H1 (cell line): ENCODE data around the gene PRRT1B. TPM values are rescaled to one million over a fixed set of nuclear protein-coding genes. Genes with fewer than 3 reads are reported as not detected.

Experiments used
- CTCF ChIA-PET: fragments of 300-600 bp; sonication (Branson Sonifier 250); formaldehyde crosslinking; loops from one replicate; lab custom pipeline; 2021; ENCODE audit not compliant: partially characterized antibody; lab: Charles Lee
- POLR2A ChIA-PET: fragments of 300-600 bp; sonication (Branson Sonifier 250); formaldehyde crosslinking; loops from one replicate; lab custom pipeline; 2021; ENCODE audit warnings: inconsistent platforms; ENCODE audit not compliant: partially characterized antibody; lab: Charles Lee
- DNase-seq, 2 experiments: peaks; one replicate each; pipeline versions ENCODE4 v3.0.0 to v3.0.0-alpha.2; 2010 to 2022; ENCODE audit warnings: low spot score in 2 of 2, low read depth in 1 of 2, mixed read lengths in 1 of 2
- FAIRE-seq: peaks from 2 replicates; lab custom pipeline; 2011; peaks lifted over from hg19 to GRCh38; lab: Jason Lieb, UNC
- H2AFZ ChIP-seq: 2 replicates; pipeline ENCODE4 v1.8.1; 2012; ENCODE audit warnings: low read length, inconsistent platforms
- H2AK5ac ChIP-seq: 2 replicates; pipeline ENCODE4 v1.6.1; 2013; ENCODE audit warnings: low read depth, low read length
- H2BK120ac ChIP-seq: replicated peaks from 2 replicates; pipeline ENCODE3; 2013; ENCODE audit warnings: low read depth, low read length, inconsistent platforms
- H2BK12ac ChIP-seq: 2 replicates; pipeline ENCODE4 v1.6.1; 2013; ENCODE audit warnings: low read depth, low read length
- H2BK15ac ChIP-seq: 2 replicates; pipeline ENCODE4 v1.6.1; 2013; ENCODE audit warnings: low read length
- H2BK20ac ChIP-seq: 2 replicates; pipeline ENCODE4 v1.6.1; 2013; ENCODE audit warnings: low read length
- H2BK5ac ChIP-seq: 2 replicates; pipeline ENCODE4 v1.6.1; 2013; ENCODE audit warnings: low read depth, low read length
- H3K14ac ChIP-seq: 2 replicates; pipeline ENCODE4 v1.6.1; 2013; ENCODE audit warnings: inconsistent platforms; ENCODE audit not compliant: insufficient read length
- H3K18ac ChIP-seq: 2 replicates; pipeline ENCODE4 v1.6.1; 2013; ENCODE audit warnings: low read length; ENCODE audit errors: extremely low read depth
- H3K23ac ChIP-seq: 2 replicates; pipeline ENCODE4 v1.6.1; 2013; ENCODE audit warnings: inconsistent platforms; ENCODE audit not compliant: insufficient read length
- H3K23me2 ChIP-seq: 2 replicates; pipeline ENCODE4 v1.6.1; 2013; ENCODE audit warnings: low read depth, low read length
- H3K27ac ChIP-seq: 2 replicates; pipeline ENCODE4 v1.6.1; 2011; ENCODE audit warnings: low read depth, low read length, inconsistent platforms
- H3K27me3 ChIP-seq, 4 experiments: replicated peaks in 1 of 4; 1 replicate in 1 of 4; 2 replicates in 3 of 4; pipeline versions ENCODE4 v1.6.1 to v1.8.1; 2011 to 2013; ENCODE audit warnings: low read length in 3 of 4, mild to moderate bottlenecking in 3 of 4, inconsistent platforms in 2 of 4, mixed read lengths in 2 of 4, moderate library complexity in 1 of 4; ENCODE audit not compliant: control insufficient read depth in 3 of 4, insufficient read depth in 3 of 4; ENCODE audit errors: extremely low read depth in 1 of 4
- H3K36me3 ChIP-seq, 4 experiments: 2 replicates each; pipeline versions ENCODE4 v1.6.1 to v1.8.1; 2011 to 2013; ENCODE audit warnings: mild to moderate bottlenecking in 4 of 4, low read length in 3 of 4, moderate library complexity in 2 of 4, control low read depth in 1 of 4, inconsistent platforms in 1 of 4; ENCODE audit not compliant: insufficient read depth in 4 of 4, control insufficient read depth in 2 of 4
- H3K4ac ChIP-seq: replicated peaks from 2 replicates; pipeline ENCODE3; 2013; ENCODE audit warnings: low read length, low read depth, mixed read lengths, inconsistent platforms; ENCODE audit not compliant: insufficient read length
- H3K4me1 ChIP-seq, 4 experiments: replicated peaks in 1 of 4; 1 replicate in 1 of 4; 2 replicates in 3 of 4; pipeline versions ENCODE4 v1.6.1 to v1.8.1; 2011 to 2013; ENCODE audit warnings: low read length in 3 of 4, inconsistent platforms in 2 of 4, mixed read lengths in 1 of 4; ENCODE audit not compliant: insufficient read depth in 4 of 4, control insufficient read depth in 3 of 4
- H3K4me2 ChIP-seq, 2 experiments: 2 replicates each; pipeline versions ENCODE4 v1.6.1 to v1.8.1; 2011 to 2013; ENCODE audit warnings: low read depth in 2 of 2, low read length in 2 of 2, control low read depth in 1 of 2, inconsistent platforms in 1 of 2, mild to moderate bottlenecking in 1 of 2; ENCODE audit not compliant: insufficient read depth in 1 of 2
- H3K4me3 ChIP-seq, 4 experiments: fragments of 200-600, 300-600 bp in 1 of 4; sonication (generic), shearing (Covaris generic), sonication (Bioruptor Twin) in 1 of 4; 2 replicates each; pipeline versions ENCODE4 v1.5.1 to v1.8.1; 2011 to 2016; ENCODE audit warnings: low read length in 4 of 4, low read depth in 3 of 4, control low read depth in 2 of 4, inconsistent platforms in 2 of 4, mild to moderate bottlenecking in 2 of 4, mixed read lengths in 1 of 4, moderate library complexity in 1 of 4; ENCODE audit not compliant: insufficient read depth in 2 of 4; ENCODE audit errors: extremely low read depth in 1 of 4
- H3K56ac ChIP-seq: replicated peaks from 2 replicates; pipeline ENCODE3; 2013; ENCODE audit warnings: low read depth, mild to moderate bottlenecking, mixed read lengths, low read length, inconsistent platforms; ENCODE audit not compliant: insufficient read length
- H3K79me1 ChIP-seq: 2 replicates; pipeline ENCODE4 v1.6.1; 2013; ENCODE audit warnings: low read depth, low read length, control low read depth
- H3K79me2 ChIP-seq, 2 experiments: 2 replicates each; pipeline versions ENCODE4 v1.6.1 to v1.8.1; 2012 to 2013; ENCODE audit warnings: low read length in 2 of 2, mild to moderate bottlenecking in 2 of 2, inconsistent platforms in 1 of 2; ENCODE audit not compliant: insufficient read depth in 2 of 2, control insufficient read depth in 1 of 2
- H3K9ac ChIP-seq, 4 experiments: replicated peaks in 1 of 4; 1 replicate in 1 of 4; 2 replicates in 3 of 4; pipeline versions ENCODE4 v1.6.1 to v1.8.1; 2011 to 2013; ENCODE audit warnings: low read depth in 3 of 4, low read length in 3 of 4, control low read depth in 2 of 4, mild to moderate bottlenecking in 2 of 4, moderate library complexity in 2 of 4, inconsistent platforms in 1 of 4; ENCODE audit errors: extremely low read depth in 1 of 4
- H3K9me3 ChIP-seq, 2 experiments: 2 replicates each; pipeline versions ENCODE4 v1.6.1 to v1.8.1; 2012 to 2013; ENCODE audit warnings: mild to moderate bottlenecking in 2 of 2, moderate library complexity in 2 of 2, control low read depth in 1 of 2, inconsistent platforms in 1 of 2, low read depth in 1 of 2, low read length in 1 of 2, mixed read lengths in 1 of 2; ENCODE audit not compliant: insufficient read depth in 2 of 2
- H4K20me1 ChIP-seq, 2 experiments: replicated peaks in 1 of 2; 2 replicates each; pipeline versions ENCODE3 to v1.8.1; 2011 to 2013; ENCODE audit warnings: inconsistent platforms in 2 of 2, low read length in 2 of 2, mild to moderate bottlenecking in 1 of 2; ENCODE audit not compliant: insufficient read depth in 2 of 2, control insufficient read depth in 1 of 2
- H4K5ac ChIP-seq: 2 replicates; pipeline ENCODE4 v1.6.1; 2013; ENCODE audit warnings: low read length, low read depth, mixed read lengths, inconsistent platforms; ENCODE audit not compliant: insufficient read length
- H4K8ac ChIP-seq: 2 replicates; pipeline ENCODE4 v1.8.0; 2013; ENCODE audit warnings: mild to moderate bottlenecking, moderate library complexity, low read length, inconsistent platforms; ENCODE audit not compliant: insufficient read depth; ENCODE audit errors: extremely low read depth
- H4K91ac ChIP-seq: replicated peaks from 2 replicates; pipeline ENCODE3; 2013; ENCODE audit warnings: low read length, mixed read lengths, inconsistent platforms; ENCODE audit not compliant: insufficient read length
- ATF3 ChIP-seq: IDR thresholded peaks from 2 replicates; pipeline ENCODE4 v1.6.1; 2011; ENCODE audit warnings: low read depth, mild to moderate bottlenecking, low read length; ENCODE audit not compliant: insufficient read depth
- BCL11A ChIP-seq, 2 experiments: IDR thresholded peaks; one replicate each; pipeline ENCODE4 v1.6.1; 2011; ENCODE audit warnings: low read depth in 2 of 2, low read length in 2 of 2, mild to moderate bottlenecking in 2 of 2
- CEBPB ChIP-seq: IDR thresholded peaks from 2 replicates; pipeline ENCODE4 v1.6.1; 2012; ENCODE audit warnings: low read depth, low read length
- CTBP2 ChIP-seq: IDR thresholded peaks from 2 replicates; pipeline ENCODE4 v1.7.0; 2011; ENCODE audit warnings: borderline replicate concordance, mild to moderate bottlenecking, moderate library complexity, mixed read lengths, low read length; ENCODE audit not compliant: insufficient read depth, insufficient read length
- GTF2F1 ChIP-seq: IDR thresholded peaks from 2 replicates; pipeline ENCODE4 v1.6.1; 2012; ENCODE audit warnings: low read depth, low read length, improper control_type of control experiment, borderline replicate concordance
- KDM4A ChIP-seq: IDR thresholded peaks from one replicate; pipeline ENCODE4 v1.7.1; 2012; ENCODE audit warnings: low read depth, mild to moderate bottlenecking, moderate library complexity, low read length, inconsistent platforms; ENCODE audit not compliant: severe bottlenecking
- NANOG ChIP-seq: IDR thresholded peaks from 2 replicates; pipeline ENCODE4 v1.6.1; 2011; ENCODE audit warnings: low read length, low read depth, mild to moderate bottlenecking, inconsistent platforms; ENCODE audit not compliant: insufficient read depth, poor library complexity, severe bottlenecking
- POU5F1 ChIP-seq: IDR thresholded peaks from 2 replicates; pipeline ENCODE4 v1.6.1; 2011; ENCODE audit warnings: low read depth, mild to moderate bottlenecking, low read length, moderate library complexity
- RFX5 ChIP-seq: IDR thresholded peaks from 2 replicates; pipeline ENCODE4 v1.6.1; 2011; ENCODE audit warnings: low read depth, low read length, improper control_type of control experiment, borderline replicate concordance
- SIRT6 ChIP-seq: IDR thresholded peaks from one replicate; pipeline ENCODE4 v1.7.1; 2012; ENCODE audit warnings: low read length, inconsistent platforms
- SP2 ChIP-seq: IDR thresholded peaks from 2 replicates; pipeline ENCODE4 v1.6.1; 2012; ENCODE audit warnings: mild to moderate bottlenecking, low read length, inconsistent platforms
- SP4 ChIP-seq: IDR thresholded peaks from 2 replicates; pipeline ENCODE4 v1.6.1; 2012; ENCODE audit warnings: low read length, inconsistent platforms
- SUZ12 ChIP-seq: fragments of 200-600 bp; sonication (generic); IDR thresholded peaks from 2 replicates; pipeline ENCODE4 v1.6.1; 2012; ENCODE audit warnings: mild to moderate bottlenecking, inconsistent platforms, low read length, moderate library complexity, mixed read lengths
- YY1 ChIP-seq: IDR thresholded peaks from 2 replicates; pipeline ENCODE4 v1.6.1; 2011; ENCODE audit warnings: low read depth, mild to moderate bottlenecking, low read length
- WGBS, 2 experiments: shearing (Covaris generic) in 1 of 2; methylation state at CpG; one replicate each; pipeline versions ENCODE4 v1.1.6 to v1.1.7; 2013 to 2015; ENCODE audit warnings: low lambda C conversion rate in 2 of 2, mixed read lengths in 2 of 2, inconsistent platforms in 1 of 2, low coverage in 1 of 2, missing lambda C conversion rate in 1 of 2; ENCODE audit not compliant: insufficient replicate concordance in 2 of 2, insufficient coverage in 1 of 2, insufficient read length in 1 of 2; ENCODE audit errors: extremely low coverage in 1 of 2, missing lambda C conversion rate in 1 of 2; 5-methylcytosine and 5-hydroxymethylcytosine counted together
- polyA plus RNA-seq, 7 experiments: library from polyadenylated mRNA; depleted of rRNA in 3 of 7; stranded (reverse) in 5 of 7; unstranded in 2 of 7; fragments of >200 nt in 5 of 7; fragments of 200-250 nt in 2 of 7; gene quantifications; 1 replicate in 5 of 7; 2 replicates in 1 of 7; 4 replicates in 1 of 7; pipeline versions ENCODE4 v1.2.1 to v1.2.3, GENCODE V29; 2011 to 2013; ENCODE audit warnings: missing spikeins in 2 of 7, mixed read lengths in 2 of 7
- total RNA-seq: library from RNA; stranded (reverse); fragmentation: NEBNext Ultra II Directional; extraction: Animal tissue kit (Norgen Biotek cat#: 25700); gene quantifications from 2 replicates; pipeline ENCODE4 v1.2.1, GENCODE V29; 2021

The PRRT1B gene
- total and polyA plus RNA-seq, 2 of the 8 experiments (the other 6 are each of a cell fraction or from before 2014, with no cell fraction given) = 0.30 to 1.2 TPM

DNA sequence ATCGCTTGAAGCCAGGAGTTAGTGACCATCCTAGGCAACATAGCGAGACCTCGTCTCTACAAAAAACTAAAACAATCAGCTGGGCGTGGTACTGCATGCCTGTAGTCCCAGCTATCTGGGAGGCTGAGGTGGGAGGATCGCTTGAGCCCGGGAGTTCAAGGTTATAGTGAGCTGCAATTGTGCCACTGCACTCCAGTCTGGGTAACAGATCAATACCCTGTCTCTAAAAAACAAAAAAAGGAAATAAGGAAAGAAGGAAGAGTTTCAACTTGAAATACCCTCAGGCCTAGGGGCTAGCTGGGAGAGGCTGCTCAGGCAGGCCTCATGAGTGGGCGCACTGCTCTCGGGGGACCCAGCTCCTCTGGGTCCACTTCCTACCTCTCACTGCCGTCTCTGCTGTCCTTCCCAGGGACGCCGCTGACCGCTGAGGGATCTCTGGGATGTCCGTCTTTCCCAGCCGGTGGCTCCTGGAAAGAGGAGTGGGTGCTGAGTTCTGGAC is 56.4 kb downstream of the PRRT1B start:
- Histone ChIP-seq H3K4me2 (no peak overlapping the region), H3K9me3 (no peaks in the 10 kb centered on the region), H3K79me2 (no peaks in the 10 kb centered on the region), H3K23ac (no peak overlapping the region), H3K14ac (no peak overlapping the region), H2AK5ac (no peak overlapping the region), H3K4me1 (no peaks in the 10 kb centered on the region; a peak in 1 of 7 replicates), H2BK20ac (no peak overlapping the region), H3K4ac (no peak overlapping the region), H2BK120ac (no peak overlapping the region), H4K5ac (no peak overlapping the region), H3K9ac (no peak overlapping the region), H3K56ac (no peak overlapping the region), H3K23me2 (no peaks in the 10 kb centered on the region), H2BK5ac (no peak overlapping the region), H3K18ac (no peak overlapping the region), H3K36me3 (peaks cover 0 to 3% (median 0%) of the 10 kb centered on the region in 4 experiments; a peak in 3 of 8 replicates), H2AFZ (no peak overlapping the region), H3K27me3 (no peaks in the 10 kb centered on the region), H4K20me1 (peaks cover 0 to 1% of the 10 kb centered on the region in 2 experiments), H3K27ac (no peak overlapping the region), H2BK15ac (no peak overlapping the region), H3K4me3 (no peak overlapping the region), H3K79me1 (0 out of 2 replicates have a peak, but pooled peaks cover 3% of the 10 kb centered on the region), H4K91ac (no peak overlapping the region), H2BK12ac (no peak overlapping the region), H4K8ac (no peak overlapping the region)
- FAIRE-seq (no peak), DNase-seq (no peak)
- POLR2A ChIA-PET = no interaction called here
- 92% methylated on average over 14 of the region's 14 CpGs; no CpG with 5 or more reads in 1 of the 2 experiments for WGBS, 2 experiments
- CTCF ChIA-PET = interaction anchor here (0.9 to 4.1 kb wide), 5 partner anchors 11 to 143 kb away, joined by 3 to 21 read pairs (median 5); partner anchors contain the start of gene RAPGEF1
- TF ChIP-seq CEBPB = no peak
- TF ChIP-seq RFX5 = no peak
- no peak for TF ChIP-seq SUZ12
- TF ChIP-seq YY1 = no peak
- TF ChIP-seq SP4 = no peak
- no peak for TF ChIP-seq KDM4A
- TF ChIP-seq POU5F1 = no peak
- TF ChIP-seq CTBP2 = no peak
- TF ChIP-seq ATF3 = no peak
- no peak for TF ChIP-seq GTF2F1
- no peak for TF ChIP-seq BCL11A (IDR thresholded peaks at IDR 0.05; ENCODE audit: low read depth in 2 of 2, low read length in 2 of 2)
- TF ChIP-seq SIRT6 = no peak
- TF ChIP-seq SP2 = no peak
- TF ChIP-seq NANOG = no peak
